ENCODE data around the gene MAP3K5. TPM values are rescaled to one million over a fixed set of nuclear protein-coding genes. Genes with fewer than 3 reads are reported as not detected.

The MAP3K5 gene
- total and polyA plus RNA-seq, 2 of the 8 experiments (the other 6 are each of a cell fraction or from before 2014, with no cell fraction given): 0.63 to 2.6 TPM

- Histone ChIP-seq H2AFZ (ENCODE audit: low read length) (no peak overlapping the region), H3K4me2 (ENCODE audit: insufficient read depth in 1 of 2, low read depth in 2 of 2, low read length in 2 of 2) (no peak overlapping the region), H2BK12ac (ENCODE audit: low read depth, low read length) (no peak overlapping the region), H3K23ac (ENCODE audit: insufficient read length) (no peak overlapping the region), H2AK5ac (ENCODE audit: low read depth, low read length) (no peak overlapping the region), H3K4ac (replicated peaks; ENCODE audit: insufficient read length, low read depth, low read length) (no peak overlapping the region), H3K9ac (replicated peaks in 1 of 4; ENCODE audit: extremely low read depth in 1 of 4, low read depth in 3 of 4, low read length in 3 of 4) (no peak overlapping the region), H2BK5ac (ENCODE audit: low read depth, low read length) (no peak overlapping the region), H3K27me3 (replicated peaks in 1 of 4; ENCODE audit: control insufficient read depth in 3 of 4, extremely low read depth in 1 of 4, insufficient read depth in 3 of 4, low read length in 3 of 4) (no peaks in the 10 kb centered on the region), H4K5ac (ENCODE audit: insufficient read length, low read depth, low read length) (no peak overlapping the region), H3K23me2 (ENCODE audit: low read depth, low read length) (no peaks in the 10 kb centered on the region), H4K8ac (ENCODE audit: extremely low read depth, insufficient read depth, low read length) (no peak overlapping the region), H3K27ac (ENCODE audit: low read depth, low read length) (no peak overlapping the region), H3K79me2 (ENCODE audit: control insufficient read depth in 1 of 2, insufficient read depth in 2 of 2, low read length in 2 of 2) (no peaks in the 10 kb centered on the region), H3K56ac (replicated peaks; ENCODE audit: insufficient read length, low read depth, low read length) (no peak overlapping the region), H3K79me1 (ENCODE audit: low read depth, low read length) (no peaks in the 10 kb centered on the region), H4K91ac (replicated peaks; ENCODE audit: insufficient read length, low read length) (no peak overlapping the region), H3K18ac (ENCODE audit: extremely low read depth, low read length) (no peak overlapping the region), H3K9me3 (ENCODE audit: insufficient read depth in 2 of 2, low read depth in 1 of 2, low read length in 1 of 2) (no peaks in the 10 kb centered on the region), H3K4me1 (replicated peaks in 1 of 4; ENCODE audit: control insufficient read depth in 3 of 4, insufficient read depth in 4 of 4, low read length in 3 of 4) (no peaks in the 10 kb centered on the region), H3K36me3 (ENCODE audit: control insufficient read depth in 2 of 4, insufficient read depth in 4 of 4, low read length in 3 of 4) (no peaks in the 10 kb centered on the region), H2BK20ac (ENCODE audit: low read length) (no peak overlapping the region), H3K14ac (ENCODE audit: insufficient read length) (no peak overlapping the region), H2BK120ac (replicated peaks; ENCODE audit: low read depth, low read length) (no peak overlapping the region), H2BK15ac (ENCODE audit: low read length) (no peak overlapping the region), H3K4me3 (ENCODE audit: extremely low read depth in 1 of 4, insufficient read depth in 2 of 4, low read depth in 3 of 4, low read length in 4 of 4) (no peak overlapping the region), H4K20me1 (replicated peaks in 1 of 2; ENCODE audit: control insufficient read depth in 1 of 2, insufficient read depth in 2 of 2, low read length in 2 of 2) (no peaks in the 10 kb centered on the region)
- ChIA-PET CTCF (ENCODE audit: partially characterized antibody) (interaction anchor here (1.3 kb wide), 1 partner anchor 14 kb away, joined by 4 read pairs; no protein-coding TSS in a partner anchor), POLR2A (ENCODE audit: partially characterized antibody) (no interaction called here)
- TF ChIP-seq E2F6 (IDR thresholded peaks at IDR 0.05) (no peak), FOSL1 (IDR thresholded peaks at IDR 0.05; ENCODE audit: insufficient read depth, low read depth, low read length) (no peak), BRCA1 (IDR thresholded peaks at IDR 0.05; ENCODE audit: low read depth, low read length) (no peak), JUN (IDR thresholded peaks at IDR 0.05; ENCODE audit: low read depth, low read length) (no peak), POU5F1 (IDR thresholded peaks at IDR 0.05; ENCODE audit: low read depth, low read length) (no peak), RAD21 (IDR thresholded peaks at IDR 0.05 in 1 of 2, conservative IDR thresholded peaks at IDR 0.05 in 1 of 2; ENCODE audit: low read depth in 2 of 2, low read length in 2 of 2) (peak in 1 of 2 experiments; percentile 17; a peak in 2 of 4 replicates), USF2 (IDR thresholded peaks at IDR 0.05; ENCODE audit: low read length) (no peak), CHD2 (IDR thresholded peaks at IDR 0.05; ENCODE audit: low read length) (no peak), SIX5 (IDR thresholded peaks at IDR 0.05; ENCODE audit: low read depth, low read length) (no peak), CTCF (IDR thresholded peaks at IDR 0.05; ENCODE audit: control extremely low read depth in 1 of 3, insufficient read depth in 1 of 3, low read depth in 1 of 3, low read length in 3 of 3) (peak in 1 of 3 experiments; percentile 22; a peak in 1 of 4 replicates)
- no peak for DNase-seq (ENCODE audit: low read depth in 1 of 2, low spot score in 2 of 2)
- no peak for FAIRE-seq
- 88% methylated on average over 2 of the region's 2 CpGs; no CpG with 5 or more reads in 1 of the 2 experiments for WGBS, 2 experiments (ENCODE audit: extremely low coverage in 1 of 2, insufficient coverage in 1 of 2, insufficient read length in 1 of 2, insufficient replicate concordance in 2 of 2, low coverage in 1 of 2, low lambda C conversion rate in 2 of 2, missing lambda C conversion rate in 1 of 2)
Observed at GRCh38 chr6:136654086-136654485, 138.2 kb downstream of the MAP3K5 start.

Data from H1 (cell line).